A204.1 (cell line): Measurements from ENCODE around the gene SIPA1L3.
"Not testable (repeated sequence)": the region's sequence is repeated elsewhere in the genome, so short reads cannot be mapped to it uniquely, and the experiment has no call there.

Experiments
- FAIRE-seq: peaks from 2 replicates; lab custom pipeline; 2012; peaks lifted over from hg19 to GRCh38; lab: Jason Lieb, UNC

SIPA1L3 gene

GRCh38 chr19:37920591-37921450 is 13.8 kb downstream of the SIPA1L3 start:
- FAIRE-seq = no peak

DNA sequence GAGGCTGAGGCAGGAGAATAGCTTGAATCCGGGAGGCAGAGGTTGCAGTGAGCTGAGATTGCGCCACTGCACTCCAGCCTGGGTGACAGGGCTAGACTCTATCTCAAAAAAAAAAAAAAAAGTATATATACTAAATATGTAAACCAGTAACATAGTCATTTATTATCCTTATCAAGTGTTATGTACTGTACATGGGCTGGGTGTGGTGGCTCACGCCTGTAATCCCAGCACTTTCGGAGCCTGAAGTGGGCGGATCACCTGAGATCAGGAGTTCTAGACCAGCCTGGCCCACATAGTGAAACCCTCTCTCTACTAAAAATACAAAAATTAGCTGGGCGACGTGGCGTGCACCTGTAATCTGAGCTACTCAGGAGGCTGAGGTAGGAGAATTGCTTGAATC is 17.6 kb downstream of the SIPA1L3 start:
- FAIRE-seq = not testable (repeated sequence)

DNA sequence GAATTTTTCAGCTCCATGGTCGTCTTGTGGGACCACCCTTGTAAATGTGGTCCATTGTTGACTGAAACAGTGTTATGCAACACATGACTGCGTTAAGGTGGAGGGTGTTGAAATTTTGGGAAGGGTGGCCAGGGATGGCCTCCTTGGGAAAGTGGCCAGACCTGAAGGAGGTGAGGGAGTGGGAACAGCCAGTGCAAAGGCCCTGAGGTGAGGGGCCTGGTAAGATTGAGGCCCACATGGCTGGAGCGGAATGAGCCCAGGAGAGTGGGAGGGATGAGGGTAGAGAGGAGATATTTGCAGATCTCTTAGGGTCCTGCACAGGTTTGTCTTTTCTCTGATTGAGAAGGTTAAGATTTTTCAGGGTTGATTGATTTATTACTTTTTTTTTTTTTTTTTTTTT is 18.2 kb downstream of the SIPA1L3 start:
- no peak for FAIRE-seq

DNA sequence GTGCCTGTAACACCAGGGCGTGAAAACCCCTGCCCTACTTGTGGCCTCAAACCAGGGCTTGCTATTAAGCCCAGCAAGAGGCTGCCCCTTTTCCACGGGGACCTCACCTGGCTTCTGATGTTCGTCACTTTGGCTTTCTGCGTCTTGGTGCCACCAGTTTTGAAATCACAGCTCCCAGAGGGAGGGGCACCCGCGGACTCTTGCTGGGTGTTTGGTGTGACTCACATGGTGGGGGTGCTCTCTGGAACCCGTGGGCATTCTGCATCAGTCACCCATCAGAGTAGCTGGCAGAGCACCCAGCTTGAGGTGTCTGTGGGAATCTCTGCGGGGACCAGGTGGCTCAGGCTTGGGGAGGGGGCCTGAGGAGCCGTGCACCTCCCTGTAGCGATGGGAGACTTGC is 19.2 kb downstream of the SIPA1L3 start:
- FAIRE-seq = no peak

- FAIRE-seq = no peak
These were observed 19.7 kb downstream of the SIPA1L3 start for GRCh38 chr19:37926711-37927110.

DNA sequence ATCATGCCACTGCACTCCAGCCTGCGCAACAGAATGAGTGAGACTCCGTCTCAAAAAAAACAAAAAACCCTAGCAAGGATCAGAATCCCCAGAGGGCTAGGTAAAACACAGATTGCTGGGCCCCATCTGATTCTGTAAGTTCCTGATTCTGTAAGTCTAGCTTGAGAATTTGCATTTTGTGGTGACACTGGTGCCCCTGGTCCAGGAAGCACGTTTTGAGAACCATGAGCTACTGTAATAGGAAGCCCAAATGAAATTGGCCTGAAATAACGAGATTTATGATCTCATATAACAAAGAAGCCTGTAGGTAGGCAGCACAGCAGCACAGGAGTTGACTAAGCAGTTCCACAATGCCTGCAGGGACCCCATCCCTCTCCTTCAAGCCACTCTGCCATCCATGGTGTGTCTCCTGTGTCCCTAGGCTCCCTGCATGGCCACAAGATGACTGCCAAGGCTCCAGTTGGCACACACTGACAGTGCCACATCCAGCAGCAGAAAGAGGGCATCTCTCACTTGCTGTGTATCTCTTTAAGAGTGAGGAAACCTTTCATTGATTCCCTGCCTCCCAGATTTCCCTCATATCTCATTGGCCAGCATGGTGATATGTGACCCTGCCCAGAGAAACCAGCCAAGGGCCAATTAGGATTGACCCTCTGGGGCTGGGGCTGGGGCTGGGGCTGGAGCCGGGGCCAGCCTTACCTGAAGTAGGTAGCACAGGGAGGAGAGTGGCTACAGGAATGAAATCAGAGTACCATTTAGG is 21.7 kb downstream of the SIPA1L3 start:
- FAIRE-seq = no peak

DNA sequence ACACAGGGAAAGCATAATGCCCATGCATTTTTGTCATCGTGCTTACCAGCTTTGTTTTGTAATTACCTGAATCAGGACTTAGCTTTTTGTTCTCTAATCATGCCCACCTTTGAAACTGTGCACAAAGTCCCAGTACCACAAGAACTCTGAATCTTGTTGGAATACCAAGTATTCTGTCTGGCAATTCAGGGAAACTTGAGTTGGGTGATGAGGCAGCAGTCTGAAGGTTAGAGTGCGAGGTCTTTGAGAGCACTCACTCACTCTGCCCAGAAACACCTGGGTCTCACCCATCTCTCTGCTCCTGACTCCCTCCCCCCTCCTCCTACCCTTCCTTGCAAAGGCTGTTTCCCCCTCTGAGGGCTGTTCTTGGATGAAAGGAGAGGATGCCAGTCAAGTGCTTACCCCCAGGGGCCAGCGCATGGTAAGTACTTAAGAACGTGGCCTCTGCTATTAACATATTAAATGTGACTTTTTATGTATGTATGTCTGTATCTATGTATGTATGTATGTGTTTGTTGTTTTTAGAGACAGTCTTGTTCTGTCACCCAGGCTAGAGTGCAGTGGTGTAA is 22.4 kb downstream of the SIPA1L3 start:
- no peak for FAIRE-seq

DNA sequence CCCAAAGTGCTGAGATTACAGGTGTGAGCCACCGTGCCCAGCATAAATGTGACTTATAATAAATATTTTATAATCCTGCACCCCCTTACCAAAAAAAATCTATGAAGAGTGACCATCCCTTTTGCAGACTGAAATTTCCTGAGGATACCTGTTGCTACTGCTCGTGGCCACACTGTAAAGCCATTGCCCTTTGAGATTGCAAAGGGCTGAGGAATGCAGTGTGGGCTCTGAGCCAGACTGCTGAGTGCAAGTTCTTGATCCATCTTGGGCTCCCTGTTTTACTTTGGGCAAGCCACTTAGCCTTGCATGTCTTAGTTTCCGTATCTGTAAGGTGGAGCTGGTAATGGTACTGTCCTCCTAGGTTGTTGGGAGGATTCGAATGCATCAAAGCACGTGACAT is 23.4 kb downstream of the SIPA1L3 start:
- no peak for FAIRE-seq

- FAIRE-seq = no peak
These were observed 25.1 kb downstream of the SIPA1L3 start for GRCh38 chr19:37931881-37932655.

DNA sequence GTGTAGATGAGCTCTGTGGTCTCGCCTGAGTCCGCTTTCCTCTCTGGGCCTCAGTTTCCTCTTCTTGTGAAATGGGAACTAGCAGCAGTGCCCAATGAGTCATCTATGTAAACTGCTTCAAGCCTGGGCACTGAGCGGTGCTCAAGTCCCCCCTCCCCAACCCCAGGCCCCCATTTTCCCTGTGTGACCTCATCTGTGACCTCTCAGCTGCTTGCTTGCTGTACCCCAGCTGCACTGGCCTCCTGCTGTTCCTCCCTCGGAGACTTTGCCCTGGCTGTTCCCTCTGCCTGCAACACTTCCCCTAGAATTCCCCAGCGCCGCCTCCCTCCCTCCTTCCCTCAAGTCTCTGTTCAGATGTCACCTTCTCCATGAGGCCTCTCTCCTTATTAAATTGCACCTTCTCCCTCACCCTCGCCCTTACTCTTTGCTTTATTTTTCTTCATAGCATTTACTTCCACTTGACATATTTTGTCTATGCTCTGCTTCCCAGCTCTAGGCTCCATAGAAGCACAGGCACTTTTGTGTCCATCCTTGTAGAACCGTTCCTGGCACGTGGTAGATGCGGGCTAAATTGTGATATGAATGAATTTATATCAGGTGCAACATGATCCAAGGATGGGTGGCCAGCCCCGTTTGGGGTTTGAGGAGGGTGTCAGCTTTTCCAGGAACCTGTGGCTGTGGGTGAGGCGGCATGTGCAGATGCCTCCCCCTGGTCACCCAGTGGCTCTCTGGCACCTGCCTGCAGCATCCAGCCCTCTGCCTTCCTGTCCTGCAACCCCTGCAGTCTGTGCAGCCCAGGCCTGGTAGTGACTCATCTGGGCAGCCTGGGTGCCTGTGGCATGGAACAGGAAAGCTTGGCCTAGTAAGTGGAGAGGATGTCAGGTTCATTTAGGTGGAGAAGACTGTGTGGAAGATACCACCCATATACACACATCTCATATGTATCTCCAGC is 26.3 kb downstream of the SIPA1L3 start:
- no peak for FAIRE-seq

DNA sequence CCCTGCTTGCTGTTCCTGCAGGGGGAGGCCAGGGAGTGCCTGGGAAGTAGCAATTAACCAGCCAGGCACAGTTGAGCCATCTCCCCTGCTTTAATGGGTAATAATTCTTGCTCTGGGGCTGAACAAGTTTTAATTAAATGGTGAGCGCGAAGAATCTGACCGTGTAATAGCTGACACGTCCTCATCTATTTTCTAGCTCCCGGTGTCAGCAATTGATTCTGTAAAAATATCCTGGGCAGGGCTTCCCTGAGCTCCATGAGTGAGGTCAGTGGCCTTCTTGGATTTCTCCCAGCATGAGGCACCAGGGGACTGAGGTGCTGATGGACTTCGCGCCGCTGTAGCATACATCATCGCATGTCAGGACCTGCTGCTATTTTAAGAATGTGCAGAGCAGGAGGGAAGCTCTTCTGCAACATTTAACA is 26.9 kb downstream of the SIPA1L3 start:
- FAIRE-seq = no peak

DNA sequence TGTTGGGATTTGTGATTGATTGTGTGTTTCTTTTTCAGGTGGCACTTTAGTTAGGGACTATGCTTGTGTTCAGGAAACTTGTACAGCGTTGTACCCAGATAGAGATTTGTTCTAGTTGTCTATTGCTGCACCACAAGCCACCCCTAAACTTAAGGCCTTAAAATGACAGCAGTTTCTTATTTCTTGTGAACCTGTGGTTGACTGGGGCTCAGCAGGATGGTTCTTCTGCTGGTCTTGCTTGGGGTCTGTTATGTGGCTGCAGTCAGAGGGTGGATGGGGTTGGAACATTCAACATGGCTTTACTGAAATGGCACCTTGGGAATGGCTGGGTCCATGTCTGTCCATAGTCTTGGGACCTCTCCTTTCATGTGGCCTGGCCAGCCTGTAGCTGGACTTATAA is 28.3 kb downstream of the SIPA1L3 start:
- no peak for FAIRE-seq

- no peak for FAIRE-seq
These were observed 29.2 kb downstream of the SIPA1L3 start for GRCh38 chr19:37936166-37936565.

- FAIRE-seq = no peak
These were observed 29.9 kb downstream of the SIPA1L3 start for GRCh38 chr19:37936886-37937285.

DNA sequence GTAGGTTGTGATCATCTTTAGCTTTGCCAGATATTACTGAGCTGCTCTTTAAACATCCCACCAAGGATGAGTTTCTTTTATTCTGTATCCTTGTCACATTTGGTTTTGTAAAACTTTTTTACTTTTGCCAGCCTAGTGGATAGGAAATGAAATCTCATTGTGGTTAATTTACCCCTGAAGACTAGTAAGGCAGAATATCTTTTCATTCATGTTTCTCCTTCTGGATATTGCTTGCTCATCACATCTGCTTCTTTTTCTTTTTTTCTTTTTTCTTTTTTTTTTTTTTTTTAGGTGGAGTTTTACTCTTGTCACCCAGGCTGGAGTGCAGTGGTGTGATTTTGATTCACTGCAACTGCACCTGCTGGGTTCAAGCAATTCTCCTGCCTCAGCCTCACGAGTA is 31.3 kb downstream of the SIPA1L3 start:
- FAIRE-seq = no peak

GRCh38 chr19:37941782-37942515 is 34.9 kb downstream of the SIPA1L3 start:
- no peak for FAIRE-seq

DNA sequence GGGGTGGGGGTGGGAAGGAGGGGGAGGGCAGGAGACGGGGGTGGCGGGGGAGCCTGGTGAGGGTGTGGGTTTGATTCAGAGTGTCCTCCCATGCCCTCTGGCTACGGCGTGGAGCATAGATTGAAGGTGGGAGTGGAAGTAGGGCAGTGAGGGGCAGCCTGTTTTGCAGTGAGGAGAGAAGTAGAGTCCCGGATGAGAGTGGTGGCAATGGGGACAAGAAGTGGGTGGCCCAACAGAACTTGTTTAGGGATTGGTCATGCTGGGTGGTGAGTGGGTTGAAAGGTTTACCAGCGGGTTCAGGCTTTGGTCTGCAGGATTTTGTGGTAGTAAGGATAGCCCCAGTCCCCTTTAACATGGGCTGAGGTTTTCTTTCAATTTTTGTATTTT is 35.5 kb downstream of the SIPA1L3 start:
- no peak for FAIRE-seq

DNA sequence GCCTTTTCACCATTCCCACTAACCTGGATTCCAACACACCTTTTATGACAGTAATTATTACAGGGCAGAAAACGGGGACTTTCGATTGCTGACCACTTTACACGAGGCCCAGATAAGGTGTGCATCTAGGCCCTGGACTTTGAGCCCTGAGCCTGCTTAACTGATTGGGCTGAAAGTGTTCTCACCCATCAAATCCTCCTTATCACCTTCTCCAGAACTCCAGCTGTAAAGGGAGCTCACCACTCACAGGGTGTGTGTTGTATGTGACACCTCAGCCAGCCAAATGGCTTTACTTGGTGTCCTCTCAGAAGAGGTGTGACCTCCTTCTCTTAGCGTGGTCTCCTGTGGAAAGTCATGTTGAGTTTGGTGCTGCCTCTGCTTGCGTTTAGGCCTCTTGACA is 36.5 kb downstream of the SIPA1L3 start:
- no peak for FAIRE-seq

GRCh38 chr19:37946132-37946531 is 39.1 kb downstream of the SIPA1L3 start:
- no peak for FAIRE-seq

- FAIRE-seq = no peak
These were observed 40.8 kb downstream of the SIPA1L3 start for GRCh38 chr19:37947778-37948177.

DNA sequence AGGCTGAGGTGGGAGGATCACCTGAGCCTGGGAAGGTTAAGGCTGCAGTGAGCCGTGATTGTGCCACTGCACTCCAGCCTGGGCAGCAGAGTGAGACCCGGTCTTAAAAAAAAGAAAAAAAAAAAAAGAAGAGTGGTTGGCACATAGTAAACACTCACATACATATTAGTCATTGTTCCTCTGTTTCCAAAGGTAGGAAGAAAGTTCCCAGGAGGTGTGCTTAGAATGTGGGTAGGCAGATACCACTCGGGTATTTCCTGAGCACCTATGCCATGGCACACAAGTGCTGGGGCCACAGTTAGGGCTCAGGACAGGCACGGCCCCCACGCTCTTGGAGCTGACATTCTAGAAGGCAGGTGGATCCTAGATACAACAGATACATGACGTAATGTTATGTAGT is 41.4 kb downstream of the SIPA1L3 start:
- FAIRE-seq = no peak
